IMR-90 (cell line): ENCODE results near the gene FRMD5. TPM values are rescaled to one million over a fixed set of nuclear protein-coding genes. Genes with fewer than 3 reads are reported as not detected.

Experiments used
- ATAC-seq: fragments of 200-7000 bp; cut with Tn5 transposase; 2 replicates; pipeline ENCODE4 v1.9.1; 2020; ENCODE audit warnings: low read depth, mild to moderate bottlenecking, moderate library complexity
- BruUV-seq: library from RNA; stranded (reverse); fragments of 400-500 nt; replicated peaks from 2 replicates; lab custom pipeline; 2021; lab: Mats Ljungman, UMichigan
- CTCF ChIA-PET: fragments of 300-600 bp; formaldehyde crosslinking; extraction: SDS; loops from one replicate; lab custom pipeline; 2021; ENCODE audit warnings: antibody characterized with exemption; lab: Yijun Ruan, JAX
- POLR2A ChIA-PET: fragments of 300-600 bp; sonication (Branson Sonifier 250); formaldehyde crosslinking; loops from one replicate; lab custom pipeline; 2022; ENCODE audit warnings: antibody characterized with exemption; ENCODE audit not compliant: unreplicated experiment; lab: Charles Lee
- DNase-seq: peaks from one replicate; pipeline ENCODE4 v3.0.0; 2013
- H2AFZ ChIP-seq: replicated peaks from 2 replicates; pipeline ENCODE3; 2013; ENCODE audit warnings: low read length, mild to moderate bottlenecking; ENCODE audit not compliant: poor library complexity
- H2AK5ac ChIP-seq: 2 replicates; pipeline ENCODE4 v1.6.1; 2013; ENCODE audit warnings: low read depth, low read length, inconsistent platforms
- H2AK9ac ChIP-seq: replicated peaks from 2 replicates; pipeline ENCODE3; 2013; ENCODE audit warnings: mild to moderate bottlenecking, low read depth, low read length, moderate library complexity; ENCODE audit not compliant: poor library complexity
- H2BK120ac ChIP-seq: 2 replicates; pipeline ENCODE4 v1.6.1; 2013; ENCODE audit warnings: low read depth, low read length, inconsistent platforms
- H2BK15ac ChIP-seq: 3 replicates; pipeline ENCODE4 v1.6.1; 2013; ENCODE audit warnings: low read depth, low read length, inconsistent platforms
- H2BK20ac ChIP-seq: 2 replicates; pipeline ENCODE4 v1.6.1; 2013; ENCODE audit warnings: low read depth, mild to moderate bottlenecking, inconsistent platforms, low read length, moderate library complexity
- H2BK5ac ChIP-seq: 2 replicates; pipeline ENCODE4 v1.6.1; 2013; ENCODE audit warnings: mild to moderate bottlenecking, low read depth, low read length, inconsistent platforms; ENCODE audit not compliant: poor library complexity, severe bottlenecking
- H3K14ac ChIP-seq: replicated peaks from 2 replicates; pipeline ENCODE4 v1.6.1; 2013; ENCODE audit warnings: low read depth, low read length, inconsistent platforms
- H3K18ac ChIP-seq: 2 replicates; pipeline ENCODE4 v1.6.1; 2013; ENCODE audit warnings: low read depth, low read length, control low read depth
- H3K23ac ChIP-seq: 2 replicates; pipeline ENCODE4 v1.6.1; 2013; ENCODE audit warnings: low read depth, low read length, inconsistent platforms
- H3K27ac ChIP-seq: 2 replicates; pipeline ENCODE4 v1.5.1; 2013; ENCODE audit warnings: mild to moderate bottlenecking, control low read depth, low read length; ENCODE audit not compliant: insufficient read depth
- H3K27me3 ChIP-seq: 2 replicates; pipeline ENCODE4 v1.6.1; 2013; ENCODE audit warnings: low read length; ENCODE audit not compliant: control insufficient read depth, insufficient read depth
- H3K36me3 ChIP-seq: 2 replicates; pipeline ENCODE4 v1.6.1; 2013; ENCODE audit warnings: low read length, mixed read lengths; ENCODE audit not compliant: control insufficient read depth, insufficient read depth
- H3K4ac ChIP-seq: 2 replicates; pipeline ENCODE4 v1.6.1; 2013; ENCODE audit warnings: low read depth, low read length, inconsistent platforms
- H3K4me1 ChIP-seq: 2 replicates; pipeline ENCODE4 v1.6.1; 2013; ENCODE audit warnings: low read length, mixed read lengths; ENCODE audit not compliant: control insufficient read depth, insufficient read depth
- H3K4me2 ChIP-seq: 2 replicates; pipeline ENCODE4 v1.6.1; 2013; ENCODE audit warnings: low read depth, mild to moderate bottlenecking, control low read depth, low read length, moderate library complexity
- H3K4me3 ChIP-seq: 2 replicates; pipeline ENCODE4 v1.5.1; 2013; ENCODE audit warnings: low read depth, mild to moderate bottlenecking, control low read depth, low read length, moderate library complexity; ENCODE audit not compliant: insufficient read depth
- H3K56ac ChIP-seq: 2 replicates; pipeline ENCODE4 v1.6.1; 2013; ENCODE audit warnings: low read length, inconsistent platforms; ENCODE audit not compliant: insufficient read depth; ENCODE audit errors: extremely low read depth
- H3K79me1 ChIP-seq, 2 experiments: 2 replicates each; pipeline ENCODE4 v1.6.1; 2013; ENCODE audit warnings: low read length in 2 of 2, inconsistent platforms in 1 of 2, low read depth in 1 of 2
- H3K9ac ChIP-seq: 2 replicates; pipeline ENCODE4 v1.6.1; 2013; ENCODE audit warnings: low read depth, low read length, control low read depth
- H3K9me1 ChIP-seq: 2 replicates; pipeline ENCODE4 v1.6.1; 2013; ENCODE audit warnings: low read length, inconsistent platforms; ENCODE audit not compliant: insufficient read depth
- H3K9me3 ChIP-seq: 2 replicates; pipeline ENCODE4 v1.6.1; 2013; ENCODE audit warnings: low read length; ENCODE audit not compliant: control insufficient read depth, insufficient read depth
- H4K20me1 ChIP-seq: 2 replicates; pipeline ENCODE4 v1.6.1; 2013; ENCODE audit warnings: low read length, inconsistent platforms; ENCODE audit not compliant: insufficient read depth
- H4K5ac ChIP-seq: 2 replicates; pipeline ENCODE4 v1.6.1; 2013; ENCODE audit warnings: mild to moderate bottlenecking, low read depth, low read length, control low read depth
- H4K8ac ChIP-seq, 2 experiments: 2 replicates each; pipeline ENCODE4 v1.6.1; 2013; ENCODE audit warnings: low read depth in 2 of 2, low read length in 2 of 2, control low read depth in 1 of 2, inconsistent platforms in 1 of 2
- H4K91ac ChIP-seq: 2 replicates; pipeline ENCODE4 v1.6.1; 2013; ENCODE audit warnings: low read depth, low read length, inconsistent platforms; ENCODE audit not compliant: insufficient read depth
- BHLHE40 ChIP-seq: fragments of 150-350 bp; IDR thresholded peaks from 2 replicates; pipeline ENCODE4 v1.6.1; 2016; ENCODE audit warnings: mild to moderate bottlenecking, low read depth, low read length
- CEBPB ChIP-seq: IDR thresholded peaks from 2 replicates; pipeline ENCODE4 v1.6.1; 2012; ENCODE audit warnings: low read depth, low read length, improper control_type of control experiment
- CHD1 ChIP-seq: IDR thresholded peaks from 2 replicates; pipeline ENCODE4 v1.6.1; 2012; ENCODE audit warnings: low read depth, low read length, improper control_type of control experiment
- CTCF ChIP-seq: conservative IDR thresholded peaks from 2 replicates; pipeline ENCODE4 v1.5.1; 2012; ENCODE audit warnings: mild to moderate bottlenecking, low read depth, low read length, improper control_type of control experiment
- ELK1 ChIP-seq: fragments of 150-350 bp; IDR thresholded peaks from 2 replicates; pipeline ENCODE4 v1.6.1; 2016; ENCODE audit warnings: low read depth, mild to moderate bottlenecking, low read length, moderate library complexity, borderline replicate concordance
- FOS ChIP-seq: fragments of 150-350 bp; IDR thresholded peaks from 2 replicates; pipeline ENCODE4 v1.6.1; 2016; ENCODE audit warnings: low read depth, low read length
- MAFK ChIP-seq: IDR thresholded peaks from 2 replicates; pipeline ENCODE4 v1.6.1; 2012; ENCODE audit warnings: low read depth, low read length, improper control_type of control experiment
- MAZ ChIP-seq: IDR thresholded peaks from 2 replicates; pipeline ENCODE4 v1.6.1; 2012; ENCODE audit warnings: low read depth, mild to moderate bottlenecking, low read length, improper control_type of control experiment, moderate library complexity, borderline replicate concordance
- MXI1 ChIP-seq: IDR thresholded peaks from 2 replicates; pipeline ENCODE4 v1.6.1; 2012; ENCODE audit warnings: low read depth, mild to moderate bottlenecking, low read length, moderate library complexity, borderline replicate concordance
- NFE2L2 ChIP-seq: fragments of 150-350 bp; IDR thresholded peaks from 2 replicates; pipeline ENCODE4 v1.6.1; 2016; ENCODE audit warnings: low read depth, mild to moderate bottlenecking, low read length
- POLR2A ChIP-seq: IDR thresholded peaks from 2 replicates; pipeline ENCODE4 v1.6.1; 2012; ENCODE audit warnings: mild to moderate bottlenecking, low read depth, low read length
- RAD21 ChIP-seq: IDR thresholded peaks from 2 replicates; pipeline ENCODE4 v1.6.1; 2012; ENCODE audit warnings: low read length, improper control_type of control experiment
- RCOR1 ChIP-seq: IDR thresholded peaks from 2 replicates; pipeline ENCODE4 v1.6.1; 2012; ENCODE audit warnings: mild to moderate bottlenecking, low read length, improper control_type of control experiment; ENCODE audit not compliant: insufficient replicate concordance
- RFX5 ChIP-seq: IDR thresholded peaks from 2 replicates; pipeline ENCODE4 v1.8.0; 2012; ENCODE audit warnings: low read depth, mild to moderate bottlenecking, low read length, moderate library complexity
- SMC3 ChIP-seq: fragments of 150-350 bp; IDR thresholded peaks from 2 replicates; pipeline ENCODE4 v1.6.1; 2016; ENCODE audit warnings: low read depth, mild to moderate bottlenecking, antibody characterized with exemption, low read length, moderate library complexity
- USF2 ChIP-seq: fragments of 150-350 bp; IDR thresholded peaks from 2 replicates; pipeline ENCODE4 v1.6.1; 2017; ENCODE audit warnings: mild to moderate bottlenecking, antibody characterized with exemption, low read length, low read depth
- WGBS, 2 experiments: methylation state at CpG; one replicate each; pipeline versions ENCODE4 v1.1.5 to v1.1.7; 2013; ENCODE audit warnings: missing lambda C conversion rate in 2 of 2; ENCODE audit not compliant: insufficient read length in 1 of 2; ENCODE audit errors: extremely low coverage in 2 of 2; 5-methylcytosine and 5-hydroxymethylcytosine counted together
- dilution Hi-C: fragments of 300-500 bp; cut with HindIII; formaldehyde crosslinking; loops from one replicate; pipeline ENCODE4 v1.14.3; 2018; ENCODE audit warnings: low sequenced_read_pairs; ENCODE audit not compliant: unreplicated experiment
- in situ Hi-C: fragments of 300-500 bp; cut with MboI; formaldehyde crosslinking; loops from 3 replicates; pipeline ENCODE4 v1.14.3; 2019; ENCODE audit warnings: low sequenced_read_pairs, inconsistent platforms, mixed read lengths
- intact Hi-C: fragments of 100-400 bp; cut with micrococcal nuclease; formaldehyde crosslinking; loops from 2 replicates; pipeline ENCODE4 v1.10.0; 2022
- polyA plus RNA-seq, 3 experiments: library from polyadenylated mRNA; depleted of rRNA; stranded (reverse); fragments of >200 nt; gene quantifications; 2 replicates each; pipeline ENCODE4 v1.2.3, GENCODE V29; 2012; ENCODE audit warnings: low replicate concordance in 1 of 3
- total RNA-seq: library from RNA; depleted of rRNA; stranded (reverse); fragments of >200 nt; gene quantifications from 2 replicates; pipeline ENCODE4 v1.2.3, GENCODE V29; 2012

The FRMD5 gene
- total and polyA plus RNA-seq, 2 of the 4 experiments (the other 2 are of a cell fraction), result 4.1 to 5.4 TPM

- no peak overlapping the region for H3K4ac ChIP-seq
- H3K4me2 ChIP-seq, result no peak overlapping the region
- no peak overlapping the region for H3K18ac ChIP-seq
- H2AK9ac ChIP-seq, result no peak overlapping the region
- no peak overlapping the region for H3K27ac ChIP-seq
- no peak overlapping the region for H3K9ac ChIP-seq
- no peak overlapping the region for H2BK120ac ChIP-seq
- H3K23ac ChIP-seq, result no peak overlapping the region
- ATAC-seq, result no peak
- TF ChIP-seq BHLHE40 (no peak), CTCF (no peak), USF2 (no peak), RAD21 (no peak), POLR2A (no peak), MAZ (no peak), ELK1 (no peak), NFE2L2 (no peak), CHD1 (no peak), MAFK (no peak), RCOR1 (no peak), CEBPB (no peak), RFX5 (no peak), FOS (no peak), MXI1 (no peak), SMC3 (no peak)
- no peaks in the 10 kb centered on the region for H3K4me1 ChIP-seq
- H3K56ac ChIP-seq, result no peak overlapping the region
- peaks cover 0 to 1% of the 10 kb centered on the region in 2 experiments; a peak in 1 of 4 replicates for H3K79me1 ChIP-seq
- intact Hi-C loops (loop anchor here (10.0 kb wide), 1 partner anchor 95 kb away; no protein-coding TSS in a partner anchor), in situ Hi-C loops (no loop called here), dilution Hi-C loops (no loop called here)
- H3K14ac ChIP-seq, result no peak overlapping the region
- H2AFZ ChIP-seq, result no peak overlapping the region
- WGBS, 2 experiments, result 80% methylated on average over 2 of the region's 3 CpGs; no CpG with 5 or more reads in 1 of the 2 experiments
- no peak overlapping the region for H3K4me3 ChIP-seq
- H4K8ac ChIP-seq, result no peak overlapping the region
- no peaks in the 10 kb centered on the region for H3K9me1 ChIP-seq
- H3K9me3 ChIP-seq, result no peaks in the 10 kb centered on the region
- no peaks in the 10 kb centered on the region for H4K20me1 ChIP-seq
- H2AK5ac ChIP-seq, result no peak overlapping the region
- H2BK5ac ChIP-seq, result no peak overlapping the region
- CTCF ChIA-PET, result no interaction called here
- POLR2A ChIA-PET, result no interaction called here
- no peak overlapping the region for H4K91ac ChIP-seq
- H3K36me3 ChIP-seq, result no peaks in the 10 kb centered on the region
- H3K27me3 ChIP-seq, result no peaks in the 10 kb centered on the region
- no peak overlapping the region for H4K5ac ChIP-seq
- H2BK15ac ChIP-seq, result no peak overlapping the region
- no peak overlapping the region for H2BK20ac ChIP-seq
- no peak for DNase-seq
- BruUV-seq, result no TSS peak
Measured at GRCh38 chr15:44199393-44199792, 4.3 kb upstream of the FRMD5 start.
